ENCODE measurements around the gene USP36. TPM values are rescaled to one million over a fixed set of nuclear protein-coding genes. Genes with fewer than 3 reads are reported as not detected.
"Not testable (repeated sequence)": the region's sequence is repeated elsewhere in the genome, so short reads cannot be mapped to it uniquely, and the experiment has no call there.

USP36 gene
- total RNA-seq, 1 donor from 2014 or later, result 107 TPM

DNA sequence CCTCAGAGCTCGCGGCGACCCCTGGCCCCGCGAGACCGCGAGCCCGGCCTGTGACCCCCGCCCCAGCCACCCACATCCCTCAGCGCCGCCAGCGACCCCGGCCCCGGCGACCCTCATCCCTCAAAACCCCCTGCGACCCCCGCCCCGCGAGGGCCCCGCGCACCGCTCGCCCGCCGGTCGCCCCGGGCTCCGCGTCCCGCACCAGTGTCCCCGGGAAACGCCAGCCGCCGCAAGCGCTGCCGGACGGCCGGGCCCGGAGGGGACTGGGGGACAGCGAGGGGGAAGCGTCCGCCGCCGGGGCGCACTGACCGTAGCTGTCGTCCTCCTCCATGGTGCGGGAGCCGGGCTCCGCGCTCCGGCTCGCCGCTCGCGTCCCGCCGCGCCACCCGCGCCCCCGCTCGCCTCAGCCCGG lies 58.7 kb downstream of the USP36 start, which contains the start of gene CYTH1:
TSS of gene CYTH1 (minus strand) at position 381 of the 412 bp plus-strand sequence. CDS start at position 331, 50 bp downstream.
- ChIA-PET POLR2A (interaction anchor here (0.6 to 5.1 kb wide), 6 partner anchors 9 to 59 kb away, joined by 3 to 65 read pairs (median 6); no protein-coding TSS in a partner anchor), CTCF (no interaction called here)
- intact Hi-C loops (cut with micrococcal nuclease), result loop anchor here (1.0 to 5.0 kb wide), 3 partner anchors 59 to 110 kb away; partner anchors contain the start of gene USP36
- Mint-ChIP-seq H3K4me1 (peaks cover 42% of the 10 kb centered on the region), H3K27ac (peak within 1 kb of the TSS; percentile 93), H3K27me3 (no peaks in the 10 kb centered on the region), H3K36me3 (ENCODE audit: low read depth) (peaks cover 17% of the 10 kb centered on the region), H3K9me3 (no peaks in the 10 kb centered on the region), H3K4me3 (peak within 1 kb of the TSS; percentile 92)
- no peak for ATAC-seq (ENCODE audit: low read depth)
- DNase-seq, result no peak
- TF ChIP-seq, protein P1, sequence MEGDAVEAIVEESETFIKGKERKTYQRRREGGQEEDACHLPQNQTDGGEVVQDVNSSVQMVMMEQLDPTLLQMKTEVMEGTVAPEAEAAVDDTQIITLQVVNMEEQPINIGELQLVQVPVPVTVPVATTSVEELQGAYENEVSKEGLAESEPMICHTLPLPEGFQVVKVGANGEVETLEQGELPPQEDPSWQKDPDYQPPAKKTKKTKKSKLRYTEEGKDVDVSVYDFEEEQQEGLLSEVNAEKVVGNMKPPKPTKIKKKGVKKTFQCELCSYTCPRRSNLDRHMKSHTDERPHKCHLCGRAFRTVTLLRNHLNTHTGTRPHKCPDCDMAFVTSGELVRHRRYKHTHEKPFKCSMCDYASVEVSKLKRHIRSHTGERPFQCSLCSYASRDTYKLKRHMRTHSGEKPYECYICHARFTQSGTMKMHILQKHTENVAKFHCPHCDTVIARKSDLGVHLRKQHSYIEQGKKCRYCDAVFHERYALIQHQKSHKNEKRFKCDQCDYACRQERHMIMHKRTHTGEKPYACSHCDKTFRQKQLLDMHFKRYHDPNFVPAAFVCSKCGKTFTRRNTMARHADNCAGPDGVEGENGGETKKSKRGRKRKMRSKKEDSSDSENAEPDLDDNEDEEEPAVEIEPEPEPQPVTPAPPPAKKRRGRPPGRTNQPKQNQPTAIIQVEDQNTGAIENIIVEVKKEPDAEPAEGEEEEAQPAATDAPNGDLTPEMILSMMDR (IDR thresholded peaks at IDR 0.05), result no peak

DNA sequence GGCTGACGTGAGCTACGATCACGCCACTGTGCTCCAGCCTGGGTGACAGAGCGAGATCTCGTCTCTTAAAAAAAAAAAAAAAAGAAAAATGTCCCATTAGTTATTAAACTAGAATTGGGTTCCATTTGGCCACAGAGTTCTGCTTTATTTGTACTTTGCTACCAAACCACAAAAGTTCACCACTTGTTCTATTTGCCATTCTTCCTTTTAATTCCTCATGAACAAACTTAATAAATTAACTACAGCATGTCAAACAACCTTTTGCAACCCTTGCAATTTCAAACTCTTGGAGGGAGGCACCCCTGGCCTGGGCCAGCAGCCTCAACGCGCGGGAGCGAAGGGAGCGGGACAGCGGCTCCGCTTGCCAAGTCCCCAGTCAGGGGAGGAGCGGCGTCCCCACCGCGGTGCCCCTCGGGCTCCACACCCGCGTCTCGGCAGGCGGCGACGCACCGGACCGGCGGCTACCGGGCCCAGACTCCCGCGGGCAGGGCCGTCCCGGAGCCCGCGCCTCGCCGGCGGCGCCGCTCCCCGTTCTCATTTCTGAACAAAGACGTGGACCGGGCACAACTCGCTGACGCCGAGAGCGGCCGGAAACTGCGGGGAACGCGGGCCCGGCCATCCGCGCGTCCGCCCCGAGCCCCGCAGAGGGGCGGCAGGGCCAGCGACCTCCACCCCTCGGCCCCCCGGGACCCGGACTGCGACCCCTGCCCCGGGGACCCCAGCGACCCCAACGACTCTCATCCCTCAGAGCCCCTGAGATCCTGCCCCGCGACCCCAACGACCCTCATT lies 59.3 kb downstream of the USP36 start:
- DNase-seq (peak; percentile 55), ATAC-seq (ENCODE audit: low read depth) (peak; percentile 2)
- intact Hi-C loops (cut with micrococcal nuclease), result loop anchor here (1.0 to 5.0 kb wide), 2 partner anchors 72 to 111 kb away; no protein-coding TSS in a partner anchor
- H3K27me3 Mint-ChIP-seq, result no peaks in the 10 kb centered on the region
- ChIA-PET CTCF (interaction anchor here (1.0 kb wide), 1 partner anchor 64 kb away, joined by 3 read pairs; no protein-coding TSS in a partner anchor), POLR2A (interaction anchor here (0.5 to 5.1 kb wide), 19 partner anchors 9 to 1289 kb away, joined by 3 to 65 read pairs (median 7); partner anchors contain the start of gene SOCS3)
- peak overlapping the region; percentile 93 for H3K27ac Mint-ChIP-seq
- H3K36me3 Mint-ChIP-seq (ENCODE audit: low read depth), result peaks cover 17% of the 10 kb centered on the region
- peak overlapping the region; percentile 92 for H3K4me3 Mint-ChIP-seq
- H3K4me1 Mint-ChIP-seq, result peaks cover 44% of the 10 kb centered on the region
- TF ChIP-seq, protein P1 (IDR thresholded peaks at IDR 0.05), result no peak
- no peaks in the 10 kb centered on the region for H3K9me3 Mint-ChIP-seq

DNA sequence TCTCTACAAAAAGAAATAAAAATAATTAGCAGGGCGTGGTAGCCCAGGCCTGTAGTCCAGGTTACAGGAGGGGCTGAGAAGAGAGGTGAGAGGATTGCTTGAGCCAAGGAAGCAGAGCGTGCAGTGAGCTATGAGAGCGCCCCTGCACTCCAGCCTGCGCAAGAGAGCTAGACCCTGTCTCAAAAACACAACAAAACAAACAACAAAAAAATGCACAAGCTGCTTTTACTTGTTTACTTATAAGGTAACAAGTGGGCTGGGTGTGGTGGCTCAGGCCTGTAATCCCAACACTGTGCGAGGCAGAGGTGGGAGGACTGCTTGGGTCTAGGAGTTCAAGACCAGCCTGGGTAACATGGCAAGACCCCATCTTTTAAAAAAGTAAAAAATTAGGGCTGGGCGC lies 60.3 kb downstream of the USP36 start:
- ATAC-seq (ENCODE audit: low read depth) (no peak), DNase-seq (no peak)
- ChIA-PET POLR2A (interaction anchor here (0.6 to 5.1 kb wide), 23 partner anchors 9 to 1288 kb away, joined by 3 to 65 read pairs (median 7); partner anchors contain the start of gene SOCS3), CTCF (interaction anchor here (1.0 to 1.5 kb wide), 3 partner anchors 58 to 71 kb away, joined by 3 read pairs; no protein-coding TSS in a partner anchor)
- intact Hi-C loops (cut with micrococcal nuclease), result loop anchor here (1.0 to 5.0 kb wide), 3 partner anchors 8 to 112 kb away; no protein-coding TSS in a partner anchor
- Mint-ChIP-seq H3K4me3 (peak overlapping the region; percentile 83), H3K27ac (peak overlapping the region; percentile 96), H3K9me3 (no peaks in the 10 kb centered on the region), H3K4me1 (peaks cover 54% of the 10 kb centered on the region), H3K27me3 (no peaks in the 10 kb centered on the region), H3K36me3 (ENCODE audit: low read depth) (peaks cover 17% of the 10 kb centered on the region)
- TF ChIP-seq, protein P1 (IDR thresholded peaks at IDR 0.05), result no peak

DNA sequence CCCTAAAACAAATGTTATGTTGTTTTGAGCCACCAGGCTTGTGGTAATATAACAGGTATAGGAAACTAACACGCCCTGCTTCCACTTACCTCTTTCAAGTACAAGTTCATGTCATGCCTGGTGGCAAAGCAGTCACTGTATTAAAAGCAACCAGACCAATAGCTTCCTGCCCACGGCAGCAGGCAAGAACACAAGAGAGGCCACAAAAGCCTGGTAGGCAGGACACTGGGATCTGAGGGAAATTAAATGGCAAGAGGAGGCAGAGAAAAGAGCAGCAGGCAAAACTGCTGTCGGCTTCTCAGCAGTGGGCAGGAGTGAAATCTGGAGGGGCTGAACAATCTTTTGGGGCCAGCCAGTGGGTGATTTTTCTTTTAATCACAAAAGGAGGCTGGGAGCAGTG lies 60.8 kb downstream of the USP36 start:
- peak; percentile 11 for ATAC-seq (ENCODE audit: low read depth)
- peaks cover 17% of the 10 kb centered on the region for H3K36me3 Mint-ChIP-seq (ENCODE audit: low read depth)
- H3K4me1 Mint-ChIP-seq, result peaks cover 59% of the 10 kb centered on the region
- no peak for DNase-seq
- CTCF ChIA-PET, result interaction anchor here (1.2 to 1.5 kb wide), 2 partner anchors 58 to 70 kb away, joined by 3 read pairs; no protein-coding TSS in a partner anchor
- POLR2A ChIA-PET, result interaction anchor here (1.0 to 5.1 kb wide), 19 partner anchors 9 to 72 kb away, joined by 3 to 65 read pairs (median 7); no protein-coding TSS in a partner anchor
- H3K27me3 Mint-ChIP-seq, result no peaks in the 10 kb centered on the region
- no peaks in the 10 kb centered on the region for H3K9me3 Mint-ChIP-seq
- peak overlapping the region; percentile 96 for H3K27ac Mint-ChIP-seq
- TF ChIP-seq, protein P1 (IDR thresholded peaks at IDR 0.05), result no peak
- peak overlapping the region; percentile 83 for H3K4me3 Mint-ChIP-seq
- intact Hi-C loops (cut with micrococcal nuclease), result loop anchor here (1.0 to 10.0 kb wide), 4 partner anchors 8 to 635 kb away; partner anchors contain the start of gene C17orf99

DNA sequence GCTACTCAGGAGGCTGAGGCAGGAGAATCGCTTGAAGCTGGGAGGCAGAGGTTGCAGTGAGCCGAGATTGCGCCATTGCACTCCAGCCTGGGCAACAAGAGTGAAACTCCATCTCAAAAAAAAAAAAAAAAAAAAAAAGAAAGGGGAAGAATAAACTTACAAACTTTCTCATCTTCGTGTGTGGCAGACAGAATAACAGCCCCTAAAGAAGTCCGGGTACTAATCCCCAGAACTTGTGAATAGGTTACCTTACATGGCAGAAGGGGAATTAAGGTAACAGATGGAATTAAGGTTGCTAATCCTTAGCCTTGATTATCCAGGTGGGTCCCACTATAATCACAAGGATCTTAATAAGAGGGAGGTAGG lies 61.3 kb downstream of the USP36 start:
- H3K27me3 Mint-ChIP-seq; H3K9me3 Mint-ChIP-seq; ATAC-seq (ENCODE audit: low read depth); DNase-seq: not testable (repeated sequence)
- H3K4me1 Mint-ChIP-seq, result peaks cover 64% of the 10 kb centered on the region
- intact Hi-C loops (cut with micrococcal nuclease), result loop anchor here (10.0 kb wide), 1 partner anchor 634 kb away; the partner anchor contains the start of gene C17orf99
- H3K27ac Mint-ChIP-seq, result peak overlapping the region; percentile 96
- CTCF ChIA-PET, result interaction anchor here (1.5 kb wide), 1 partner anchor 57 kb away, joined by 3 read pairs; no protein-coding TSS in a partner anchor
- POLR2A ChIA-PET, result interaction anchor here (0.7 to 5.1 kb wide), 17 partner anchors 8 to 328 kb away, joined by 3 to 65 read pairs (median 7); no protein-coding TSS in a partner anchor
- H3K36me3 Mint-ChIP-seq (ENCODE audit: low read depth), result peaks cover 17% of the 10 kb centered on the region
- H3K4me3 Mint-ChIP-seq, result peak overlapping the region; percentile 83
